Heart left ventricle (tissue), 16 donors: ENCODE data around the gene EPHB1. TPM values are rescaled to one million over a fixed set of nuclear protein-coding genes. Genes with fewer than 3 reads are reported as not detected.

Experiments
- ATAC-seq, 4 donors: fragments of 200-7000 bp; cut with Tn5 transposase; one replicate each; pipeline ENCODE4 v1.9.1; 2020 to 2022; ENCODE audit warnings: moderate library complexity in 4 of 4, mild to moderate bottlenecking in 3 of 4, moderate number of reproducible peaks in 1 of 4
- DNase-seq, 5 donors: peaks; one replicate each; pipeline ENCODE4 v3.0.0-alpha.2; 2020
- H3K27ac ChIP-seq, 12 donors: fragments of 200-600 bp; sonication (generic) in 4 of 12; one replicate each; pipeline versions ENCODE4 v1.5.0 to v1.8.0; 2016 to 2022; ENCODE audit warnings: mild to moderate bottlenecking in 2 of 12
- H3K27me3 ChIP-seq, 9 donors: fragments of 200-600 bp; sonication (generic) in 2 of 9; one replicate each; pipeline versions ENCODE4 v1.5.1 to v1.8.0; 2016 to 2022; ENCODE audit warnings: mild to moderate bottlenecking in 3 of 9
- H3K36me3 ChIP-seq, 9 donors: fragments of 200-600 bp; sonication (generic) in 2 of 9; one replicate each; pipeline versions ENCODE4 v1.5.0 to v1.8.0; 2018 to 2022; ENCODE audit warnings: mild to moderate bottlenecking in 2 of 9
- H3K4me1 ChIP-seq, 12 donors: fragments of 200-600 bp; sonication (generic) in 4 of 12; one replicate each; pipeline versions ENCODE4 v1.5.0 to v1.8.0; 2016 to 2022; ENCODE audit warnings: mild to moderate bottlenecking in 3 of 12
- H3K4me3 ChIP-seq, 12 donors: fragments of 200-600 bp; sonication (generic) in 4 of 12; one replicate each; pipeline versions ENCODE4 v1.5.0 to v1.8.0; 2017 to 2022; ENCODE audit warnings: mild to moderate bottlenecking in 9 of 12, moderate library complexity in 4 of 12
- H3K9me3 ChIP-seq, 12 donors: fragments of 200-600 bp; sonication (generic) in 4 of 12; one replicate each; pipeline versions ENCODE4 v1.5.0 to v1.8.0; 2016 to 2022; ENCODE audit warnings: mild to moderate bottlenecking in 1 of 12
- CTCF ChIP-seq, 12 donors: fragments of 200-600 bp; sonication (generic) in 4 of 12; IDR thresholded peaks; one replicate each; pipeline versions ENCODE4 v1.5.0 to v1.8.0; 2018 to 2022; ENCODE audit warnings: antibody characterized with exemption in 12 of 12, mild to moderate bottlenecking in 5 of 12
- POLR2A ChIP-seq, 2 donors: fragments of 450-650 bp; IDR thresholded peaks; one replicate each; pipeline ENCODE4 v1.6.1; 2017; ENCODE audit warnings: antibody characterized with exemption in 2 of 2, mild to moderate bottlenecking in 2 of 2, moderate library complexity in 2 of 2
- WGBS, 4 donors: extraction: QIAGEN DNeasy Blood & Tissue Kit in 2 of 4; methylation state at CpG; one replicate each; pipeline versions ENCODE4 v1.1.5 to v1.1.7; 2013 to 2018; 5-methylcytosine and 5-hydroxymethylcytosine counted together
- intact Hi-C, 10 donors: fragments of 100-400 bp; cut with DNase I; formaldehyde crosslinking; loops; one replicate each; pipeline versions ENCODE4 v1.11.1 to v1.14.2; 2022
- polyA plus RNA-seq, 2 donors: library from polyadenylated mRNA; stranded (reverse); fragments of 200-250 nt; gene quantifications; one replicate each; pipeline ENCODE4 v1.2.3, GENCODE V29; 2013
- total RNA-seq, 9 donors: library from RNA; depleted of rRNA in 2 of 9; stranded (reverse); fragments of >200 nt in 2 of 9; fragmentation: NEBNext Ultra II Directional in 3 of 9; extraction: Animal tissue kit (Norgen Biotek cat#: 25700) in 3 of 9; gene quantifications; one replicate each; pipeline versions ENCODE4 v1.1.0 to v1.2.4, GENCODE V29; 2016 to 2023
- donor health status: ischemic (EF 13 %, LVEDD 7.1; RV severe dilation, severe dysfunction).
- donor health status: healthy with polysubstance abuse.
- donor health status: DM: no; HTN: yes; CAD: no.
- donor health status: DM: no; HTN: no; CAD: no.
- donor health status: ischemic (EF 25% LVEDD 6.9; RV normal size, moderate dysfunction).
- donor health status: ischemic (EF 25% LVEDD 5.7; RV mildly dilated, moderate dysfunction).
- donor health status: healthy.
- donor health status: DM: yes; HTN: yes; CAD: no.
- donor health status: ischemic (EF 35%, LVEDD 5.7; RV mildly dilated, moderate dysfunction).
- donor health status: nonischemic (EF 11% LVEDD 7.7; RV severe dilation, severe dysfunction).
- donor health status: DM: yes; HTN: yes; CAD: no.
- donor health status: PGD.
- donor health status: ischemic (EF 29% LVEDD 5.4; RV normal size, mild dysfunction).
- donor health status: nonischemic (EF 23%, LVEDD 6.1; RV moderate dilation, normal function).

Gene EPHB1
- total and polyA plus RNA-seq, 11 donors = 0.31 to 2.2 (median 1.1) TPM

DNA sequence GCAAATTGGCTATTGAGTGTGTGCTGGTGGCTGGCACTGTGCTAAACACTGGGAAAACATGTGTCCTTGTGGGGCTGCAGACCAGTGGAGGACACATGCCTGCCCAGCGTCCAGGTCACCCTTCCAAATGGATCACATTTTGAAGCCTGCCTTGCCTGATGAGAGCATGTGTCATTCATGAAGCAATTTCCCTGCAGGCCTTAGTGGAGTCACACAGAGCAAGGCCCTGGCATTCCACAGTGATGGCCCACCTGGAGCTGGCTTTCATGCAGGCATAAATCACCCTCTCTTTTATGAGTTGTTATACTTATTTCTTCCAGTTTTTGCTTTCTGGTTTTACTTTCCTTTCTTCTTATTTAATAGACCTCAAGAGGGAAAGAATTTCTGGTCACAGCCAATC lies 219.5 kb downstream of the EPHB1 start:
- ATAC-seq (no peak), DNase-seq (no peak)
- H3K27ac ChIP-seq = no peak overlapping the region
- WGBS, 4 donors = 0 to 41% (median 0%) methylated on average over 1 of the region's 1 CpG; no CpG with 5 or more reads in 1 of the 4 donors
- H3K4me1 ChIP-seq = no peaks in the 10 kb centered on the region
- intact Hi-C loops = no loop called here
- no peaks in the 10 kb centered on the region for H3K9me3 ChIP-seq
- no peak for TF ChIP-seq CTCF (IDR thresholded peaks at IDR 0.05)
- TF ChIP-seq POLR2A (IDR thresholded peaks at IDR 0.05) = no peak
- no peak overlapping the region for H3K4me3 ChIP-seq
- no peaks in the 10 kb centered on the region for H3K27me3 ChIP-seq
- H3K36me3 ChIP-seq = no peaks in the 10 kb centered on the region

DNA sequence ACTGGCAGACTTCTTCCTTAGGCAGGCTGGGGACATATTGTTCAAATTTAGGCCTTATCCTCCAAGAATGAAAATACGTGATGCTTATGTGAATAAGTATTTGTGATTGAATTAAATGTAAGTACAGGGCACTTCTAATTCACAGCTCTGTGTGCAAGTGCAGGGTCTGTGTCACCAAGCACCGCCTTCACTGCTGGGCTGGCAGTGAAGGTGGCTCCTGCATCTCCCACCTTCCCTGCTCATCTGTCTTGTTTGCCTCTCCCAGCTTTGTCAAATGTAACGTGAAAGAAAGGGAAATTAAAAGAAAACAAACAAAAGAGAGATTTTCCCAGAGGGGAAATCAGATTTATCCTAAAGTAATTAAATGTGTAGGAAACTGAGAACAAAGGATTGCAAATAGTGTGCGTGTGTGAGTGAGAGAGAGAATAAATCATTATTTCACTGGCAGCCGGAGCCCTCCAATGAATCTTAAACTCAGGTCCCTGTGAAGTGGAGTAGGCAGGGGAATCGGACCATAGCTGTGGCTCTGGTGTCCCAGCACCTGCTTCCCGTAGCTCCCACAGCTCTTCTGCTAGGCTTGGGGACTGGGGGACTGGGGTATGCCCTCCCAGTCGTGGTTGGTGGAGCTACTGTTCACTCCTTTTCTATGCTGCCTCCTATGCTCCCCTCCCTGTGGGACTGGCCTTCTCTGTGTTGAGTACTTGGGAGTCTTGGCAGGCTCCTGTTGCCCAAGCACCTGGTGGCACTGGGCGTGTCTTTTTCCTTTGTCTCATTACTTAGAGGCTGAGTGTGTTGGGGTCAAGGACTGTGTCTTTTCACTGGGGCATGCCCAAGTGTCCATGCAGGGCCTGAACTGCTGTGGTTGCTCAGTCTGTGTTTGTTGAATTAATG lies 222.2 kb downstream of the EPHB1 start:
- no peaks in the 10 kb centered on the region for H3K27me3 ChIP-seq
- WGBS, 4 donors = 78 to 85% (median 81%) methylated on average over 8 to 9 of the region's 9 CpGs
- H3K4me1 ChIP-seq = no peaks in the 10 kb centered on the region
- intact Hi-C loops = no loop called here
- H3K36me3 ChIP-seq = no peaks in the 10 kb centered on the region
- TF ChIP-seq CTCF (IDR thresholded peaks at IDR 0.05) (no peak), POLR2A (IDR thresholded peaks at IDR 0.05) (no peak)
- no peak for DNase-seq
- H3K9me3 ChIP-seq = no peaks in the 10 kb centered on the region
- no peak overlapping the region for H3K27ac ChIP-seq
- ATAC-seq = no peak
- H3K4me3 ChIP-seq = no peak overlapping the region

DNA sequence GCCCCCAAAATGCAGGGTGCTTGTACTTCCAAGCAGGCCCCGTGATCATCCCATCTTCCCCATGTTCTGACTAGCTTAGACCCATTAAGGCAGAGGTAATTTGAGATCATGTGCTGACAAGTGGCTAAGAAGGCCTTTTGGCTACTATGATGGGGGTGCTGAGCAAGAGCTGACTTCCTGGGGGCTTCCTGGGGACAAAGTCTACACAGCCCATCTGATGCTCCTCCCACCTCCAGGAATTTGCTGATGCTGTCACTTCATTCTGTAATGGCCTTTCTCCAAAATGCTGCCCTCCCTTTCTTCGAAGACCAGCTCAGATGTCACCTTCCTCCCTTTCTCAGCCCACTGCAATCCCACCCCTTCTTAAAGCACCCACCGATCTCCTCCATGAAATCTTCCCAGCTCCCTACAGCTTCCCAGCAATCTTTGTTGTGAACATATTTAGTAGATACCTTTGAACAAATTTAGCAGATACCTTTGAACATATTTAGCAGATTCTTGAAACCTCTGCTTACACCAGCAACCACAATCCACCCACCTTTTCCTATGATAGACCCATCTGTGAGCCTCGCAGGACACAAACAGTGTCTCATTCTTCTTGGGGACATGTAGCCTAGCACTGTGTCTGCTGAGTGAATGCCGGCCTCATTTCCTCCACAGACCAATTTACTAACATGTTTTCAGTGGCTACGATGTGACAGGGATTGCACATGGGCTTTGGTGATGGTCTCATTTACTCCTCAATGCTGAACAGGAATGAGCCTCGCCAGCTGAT lies 223.3 kb downstream of the EPHB1 start:
- no peaks in the 10 kb centered on the region for H3K4me1 ChIP-seq
- DNase-seq = no peak
- ATAC-seq = no peak
- TF ChIP-seq CTCF (IDR thresholded peaks at IDR 0.05) = no peak
- no peak for TF ChIP-seq POLR2A (IDR thresholded peaks at IDR 0.05)
- H3K36me3 ChIP-seq = no peaks in the 10 kb centered on the region
- no peaks in the 10 kb centered on the region for H3K27me3 ChIP-seq
- intact Hi-C loops = no loop called here
- WGBS, 4 donors = 76 to 84% (median 81%) methylated on average over 7 of the region's 7 CpGs
- no peak overlapping the region for H3K4me3 ChIP-seq
- no peak overlapping the region for H3K27ac ChIP-seq
- no peaks in the 10 kb centered on the region for H3K9me3 ChIP-seq

GRCh38 chr3:135020181-135020580 lies 225.1 kb downstream of the EPHB1 start:
- no peaks in the 10 kb centered on the region for H3K9me3 ChIP-seq
- intact Hi-C loops = no loop called here
- no peaks in the 10 kb centered on the region for H3K36me3 ChIP-seq
- 86 to 93% (median 90%) methylated on average over 3 of the region's 3 CpGs for WGBS, 4 donors
- H3K27me3 ChIP-seq = no peaks in the 10 kb centered on the region
- TF ChIP-seq CTCF (IDR thresholded peaks at IDR 0.05) (no peak), POLR2A (IDR thresholded peaks at IDR 0.05) (no peak)
- no peak overlapping the region for H3K27ac ChIP-seq
- no peak for ATAC-seq
- H3K4me1 ChIP-seq = no peaks in the 10 kb centered on the region
- no peak overlapping the region for H3K4me3 ChIP-seq
- no peak for DNase-seq
